GM19395 (cell line): ENCODE data around the gene NKX2-3.

Experiments used
- ATAC-seq: cut with Tn5 transposase; IDR thresholded peaks from one replicate; pipeline ENCODE4 v1.9.1; 2021; ENCODE audit warnings: mild to moderate bottlenecking, moderate library complexity; ENCODE audit not compliant: unreplicated experiment

NKX2-3 gene

DNA sequence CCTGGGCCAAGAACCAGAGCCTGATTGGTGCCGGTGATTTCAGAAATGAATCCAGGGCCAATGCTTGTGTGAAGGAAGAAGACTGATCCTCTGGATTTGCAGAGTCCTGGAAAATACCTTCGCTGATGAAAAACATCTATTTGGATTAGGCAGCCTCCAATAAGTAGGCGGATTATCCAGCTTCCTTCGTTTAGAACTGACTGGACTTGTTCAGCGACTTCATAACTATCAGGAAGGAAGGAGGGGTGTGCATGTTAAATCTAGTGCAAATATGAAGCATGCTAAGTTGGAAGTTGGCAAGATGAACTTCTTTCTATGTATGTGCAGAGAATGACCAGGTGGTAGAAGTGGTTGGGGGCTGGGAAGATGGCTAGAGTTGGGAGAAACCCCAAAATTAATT, 41.0 kb downstream of the NKX2-3 start:
- no peak for ATAC-seq

DNA sequence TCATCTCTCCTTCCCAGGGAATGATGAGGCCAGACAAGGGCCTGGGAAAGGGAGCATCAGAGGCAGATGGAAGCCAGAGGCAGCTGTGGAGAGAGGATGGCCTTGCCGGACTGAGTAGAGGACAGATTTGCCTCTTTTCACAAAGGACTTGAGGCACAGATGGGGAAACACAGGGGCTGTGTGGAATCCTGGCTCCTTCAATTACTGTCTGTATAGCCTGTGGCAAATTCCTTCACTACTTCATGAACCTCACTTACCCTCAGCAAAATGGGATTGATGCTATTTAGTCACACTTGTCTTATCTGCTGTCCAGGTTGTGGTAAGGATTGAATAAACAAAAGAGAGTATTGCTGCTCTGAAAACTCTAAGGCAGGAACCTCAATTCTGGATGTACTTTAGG, 47.2 kb downstream of the NKX2-3 start:
- ATAC-seq, result no peak

DNA sequence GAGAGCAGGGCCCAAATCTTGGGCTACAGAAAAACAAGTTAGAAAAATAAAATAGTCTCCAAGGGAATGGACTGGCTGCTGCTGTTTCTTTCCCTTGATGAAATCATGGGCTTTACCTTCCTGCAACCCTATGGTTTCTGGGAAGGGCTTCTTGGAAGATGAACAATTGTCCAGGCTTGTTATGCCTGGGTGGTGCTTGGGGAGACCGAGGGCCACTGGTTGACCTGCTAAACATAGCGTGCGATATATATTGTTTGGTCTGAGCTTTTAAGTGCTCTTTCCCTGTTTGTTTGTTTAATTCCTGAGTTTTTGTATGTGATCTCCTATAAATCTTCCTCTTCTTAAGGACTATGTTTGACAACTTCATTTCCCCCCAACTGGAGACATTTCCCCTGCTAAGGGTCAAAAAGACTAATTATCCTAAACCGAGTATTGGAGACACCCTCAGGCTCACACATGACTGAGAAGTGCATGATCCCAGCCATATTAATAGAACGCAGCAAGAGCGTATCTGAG, 49.6 kb downstream of the NKX2-3 start:
- no peak for ATAC-seq

DNA sequence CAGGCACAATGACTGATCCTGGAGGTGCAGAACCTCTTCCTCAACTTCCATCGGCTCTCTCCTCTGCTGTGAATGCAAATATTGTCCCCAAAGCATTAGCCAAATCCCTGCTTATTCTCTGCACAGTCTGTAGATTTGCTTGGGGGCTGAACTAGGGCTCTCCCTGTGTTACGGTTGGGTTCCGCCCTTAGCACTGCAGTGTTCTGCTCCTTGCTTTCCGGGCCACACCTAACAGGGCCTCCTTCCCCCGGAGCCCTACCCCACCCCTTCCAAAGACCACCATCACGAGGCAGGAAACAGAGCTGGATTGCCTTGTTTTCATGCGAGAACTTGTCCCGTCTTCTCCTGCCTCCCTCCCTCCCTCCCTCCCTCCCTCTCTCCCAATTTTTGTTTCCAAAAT, 50.9 kb downstream of the NKX2-3 start:
- no peak for ATAC-seq
